AG09309 (cell line): Measurements from ENCODE around the gene BANK1.

Source experiments
- DNase-seq: peaks from one replicate; pipeline ENCODE4 v3.0.0-alpha.2; 2010; ENCODE audit warnings: low read depth
- H3K4me3 ChIP-seq: 2 replicates; pipeline ENCODE4 v1.5.1; 2011; ENCODE audit warnings: mild to moderate bottlenecking, low read depth, low read length, moderate library complexity; ENCODE audit not compliant: control insufficient read depth
- CTCF ChIP-seq: IDR thresholded peaks from 2 replicates; pipeline ENCODE4 v1.5.1; 2011; ENCODE audit warnings: mild to moderate bottlenecking, low read depth, low read length, inconsistent platforms; ENCODE audit not compliant: insufficient read depth, control insufficient read depth; ENCODE audit errors: missing control alignments

The BANK1 gene

GRCh38 chr4:101831816-101832215 lies 41.3 kb downstream of the BANK1 start:
- TF ChIP-seq CTCF, result no peak
- no peak for DNase-seq
- H3K4me3 ChIP-seq, result no peak overlapping the region

GRCh38 chr4:101833480-101833879 lies 43.0 kb downstream of the BANK1 start:
- no peak overlapping the region for H3K4me3 ChIP-seq
- no peak for DNase-seq
- no peak for TF ChIP-seq CTCF

- no peak for TF ChIP-seq CTCF
- no peak overlapping the region for H3K4me3 ChIP-seq
- peak; percentile 28 for DNase-seq
Measured at GRCh38 chr4:101835121-101835904, 44.8 kb downstream of the BANK1 start.

GRCh38 chr4:101843054-101843453 lies 52.5 kb downstream of the BANK1 start:
- TF ChIP-seq CTCF, result no peak
- no peak overlapping the region for H3K4me3 ChIP-seq
- DNase-seq, result no peak

GRCh38 chr4:101846550-101846949 lies 56.0 kb downstream of the BANK1 start:
- no peak for DNase-seq
- H3K4me3 ChIP-seq, result no peak overlapping the region
- no peak for TF ChIP-seq CTCF

GRCh38 chr4:101850698-101851097 lies 60.2 kb downstream of the BANK1 start:
- no peak for TF ChIP-seq CTCF
- no peak for DNase-seq
- H3K4me3 ChIP-seq, result no peak overlapping the region
